H9 (cell line): Measurements from ENCODE around the gene NPLOC4. TPM values are rescaled to one million over a fixed set of nuclear protein-coding genes. Genes with fewer than 3 reads are reported as not detected.
"Not testable (repeated sequence)": the region's sequence is repeated elsewhere in the genome, so short reads cannot be mapped to it uniquely, and the experiment has no call there.

Experiments used
- DNase-seq: peaks from one replicate; pipeline ENCODE4 v3.0.0-alpha.2; 2017
- H2AFZ ChIP-seq: one replicate; pipeline ENCODE4 v1.6.1; 2013; ENCODE audit warnings: mild to moderate bottlenecking, low read length, control low read depth, moderate library complexity
- H2AK5ac ChIP-seq: 2 replicates; pipeline ENCODE4 v1.6.1; 2013; ENCODE audit warnings: low read length, control low read depth, mixed read lengths; ENCODE audit not compliant: insufficient read length
- H2BK120ac ChIP-seq: one replicate; pipeline ENCODE4 v1.6.1; 2013; ENCODE audit warnings: low read depth, mild to moderate bottlenecking, low read length, control low read depth, inconsistent platforms; ENCODE audit not compliant: poor library complexity, severe bottlenecking
- H2BK12ac ChIP-seq: 2 replicates; pipeline ENCODE4 v1.6.1; 2013; ENCODE audit warnings: low read length, control low read depth, mixed read lengths, low read depth; ENCODE audit not compliant: insufficient read length
- H2BK15ac ChIP-seq: 2 replicates; pipeline ENCODE4 v1.6.1; 2013; ENCODE audit warnings: low read depth, low read length, control low read depth
- H2BK20ac ChIP-seq: one replicate; pipeline ENCODE4 v1.6.1; 2013; ENCODE audit warnings: low read depth, mild to moderate bottlenecking, low read length, control low read depth, inconsistent platforms; ENCODE audit not compliant: poor library complexity, severe bottlenecking
- H2BK5ac ChIP-seq: 2 replicates; pipeline ENCODE4 v1.6.1; 2013; ENCODE audit warnings: low read length, control low read depth, mixed read lengths; ENCODE audit not compliant: insufficient read length
- H3K14ac ChIP-seq: 2 replicates; pipeline ENCODE4 v1.6.1; 2013; ENCODE audit warnings: low read length, control low read depth; ENCODE audit not compliant: insufficient read depth
- H3K18ac ChIP-seq: 2 replicates; pipeline ENCODE4 v1.6.1; 2013; ENCODE audit warnings: low read depth, mild to moderate bottlenecking, mixed read lengths, low read length, control low read depth; ENCODE audit not compliant: insufficient read length
- H3K23ac ChIP-seq: 2 replicates; pipeline ENCODE4 v1.6.1; 2013; ENCODE audit warnings: low read length, control low read depth, mixed read lengths, low read depth; ENCODE audit not compliant: insufficient read length
- H3K23me2 ChIP-seq: 2 replicates; pipeline ENCODE4 v1.6.1; 2013; ENCODE audit warnings: low read depth, mild to moderate bottlenecking, mixed read lengths, low read length, control low read depth; ENCODE audit not compliant: insufficient read length, poor library complexity, severe bottlenecking
- H3K27ac ChIP-seq: 2 replicates; pipeline ENCODE4 v1.5.1; 2013; ENCODE audit warnings: low read length, control low read depth, mixed read lengths, low read depth; ENCODE audit not compliant: insufficient read length
- H3K27me3 ChIP-seq: 2 replicates; pipeline ENCODE4 v1.6.1; 2013; ENCODE audit warnings: low read length, control low read depth, inconsistent platforms; ENCODE audit not compliant: insufficient read depth
- H3K4ac ChIP-seq: 2 replicates; pipeline ENCODE4 v1.6.1; 2013; ENCODE audit warnings: low read depth, mild to moderate bottlenecking, control low read depth, inconsistent platforms, low read length, moderate library complexity
- H3K4me1 ChIP-seq: 2 replicates; pipeline ENCODE4 v1.6.1; 2013; ENCODE audit warnings: low read length, control low read depth, inconsistent platforms; ENCODE audit not compliant: insufficient read depth
- H3K4me2 ChIP-seq: 2 replicates; pipeline ENCODE4 v1.6.1; 2013; ENCODE audit warnings: low read length, control low read depth, mixed read lengths; ENCODE audit not compliant: insufficient read length, insufficient read depth
- H3K56ac ChIP-seq: 2 replicates; pipeline ENCODE4 v1.6.1; 2013; ENCODE audit warnings: low read depth, mild to moderate bottlenecking, mixed read lengths, low read length, control low read depth; ENCODE audit not compliant: insufficient read length
- H3K79me1 ChIP-seq: 2 replicates; pipeline ENCODE4 v1.6.1; 2013; ENCODE audit warnings: low read depth, mild to moderate bottlenecking, moderate library complexity, low read length, control low read depth, inconsistent platforms; ENCODE audit not compliant: insufficient read depth, poor library complexity, severe bottlenecking
- H3K79me2 ChIP-seq: 2 replicates; pipeline ENCODE4 v1.6.1; 2013; ENCODE audit warnings: low read length, control low read depth, inconsistent platforms; ENCODE audit not compliant: insufficient read depth
- H3K9ac ChIP-seq: 2 replicates; pipeline ENCODE4 v1.6.1; 2013; ENCODE audit warnings: low read length, control low read depth, mixed read lengths; ENCODE audit not compliant: insufficient read length; ENCODE audit errors: extremely low read depth
- H3K9me3 ChIP-seq: one replicate; pipeline ENCODE4 v1.6.1; 2013; ENCODE audit warnings: low read depth, low read length, inconsistent platforms; ENCODE audit not compliant: control insufficient read depth
- H3T11ph ChIP-seq: one replicate; pipeline ENCODE4 v1.6.1; 2013; ENCODE audit warnings: mild to moderate bottlenecking, low read length, control low read depth, inconsistent platforms
- H4K20me1 ChIP-seq: one replicate; pipeline ENCODE4 v1.6.1; 2013; ENCODE audit not compliant: control insufficient read depth, insufficient read length, insufficient read depth
- H4K5ac ChIP-seq: 2 replicates; pipeline ENCODE4 v1.6.1; 2013; ENCODE audit warnings: low read depth, mild to moderate bottlenecking, mixed read lengths, low read length, control low read depth; ENCODE audit not compliant: insufficient read length
- H4K8ac ChIP-seq: replicated peaks from 2 replicates; pipeline ENCODE4 v1.6.1; 2013; ENCODE audit warnings: low read length, control low read depth, mixed read lengths, low read depth; ENCODE audit not compliant: insufficient read length
- H4K91ac ChIP-seq: 2 replicates; pipeline ENCODE4 v1.6.1; 2013; ENCODE audit warnings: low read depth, mild to moderate bottlenecking, moderate library complexity, mixed read lengths, low read length, control low read depth; ENCODE audit not compliant: insufficient read length
- H3K27ac Mint-ChIP-seq, 3 experiments: 2 replicates in 2 of 3; 3 replicates in 1 of 3; pipeline ENCODE4 v1.8.0; 2020 to 2021; ENCODE audit warnings: mixed read lengths in 3 of 3, mild to moderate bottlenecking in 1 of 3, moderate library complexity in 1 of 3
- H3K27me3 Mint-ChIP-seq: 2 replicates; pipeline ENCODE4 v1.8.0; 2021; ENCODE audit warnings: low read depth, mild to moderate bottlenecking, moderate library complexity, mixed read lengths
- H3K36me3 Mint-ChIP-seq, 3 experiments: 2 replicates in 2 of 3; 3 replicates in 1 of 3; pipeline ENCODE4 v1.8.0; 2020 to 2021; ENCODE audit warnings: low read depth in 3 of 3, mixed read lengths in 3 of 3; ENCODE audit not compliant: insufficient read depth in 1 of 3
- H3K4me1 Mint-ChIP-seq, 2 experiments: 2 replicates each; pipeline ENCODE4 v1.8.0; 2020; ENCODE audit warnings: mixed read lengths in 2 of 2
- H3K4me3 Mint-ChIP-seq, 2 experiments: 2 replicates in 1 of 2; 3 replicates in 1 of 2; pipeline ENCODE4 v1.8.0; 2020 to 2021; ENCODE audit warnings: mild to moderate bottlenecking in 2 of 2, mixed read lengths in 2 of 2, moderate library complexity in 1 of 2
- H3K9me3 Mint-ChIP-seq, 2 experiments: 2 replicates in 1 of 2; 3 replicates in 1 of 2; pipeline ENCODE4 v1.8.0; 2020; ENCODE audit warnings: mild to moderate bottlenecking in 2 of 2, mixed read lengths in 2 of 2, moderate library complexity in 1 of 2
- WGBS: extraction: QIAGEN DNeasy Blood & Tissue Kit; methylation state at CpG from one replicate; pipeline ENCODE4 v1.1.7; 2013; ENCODE audit warnings: missing lambda C conversion rate, low lambda C conversion rate, mixed read lengths; ENCODE audit not compliant: insufficient read length; ENCODE audit errors: extremely low coverage; 5-methylcytosine and 5-hydroxymethylcytosine counted together
- total RNA-seq: library from RNA; stranded (reverse); gene quantifications from 2 replicates; pipeline ENCODE4 v1.2.1, GENCODE V29; 2021

NPLOC4 gene
- total RNA-seq, 1 experiment from 2014 or later, result 103 TPM

DNA sequence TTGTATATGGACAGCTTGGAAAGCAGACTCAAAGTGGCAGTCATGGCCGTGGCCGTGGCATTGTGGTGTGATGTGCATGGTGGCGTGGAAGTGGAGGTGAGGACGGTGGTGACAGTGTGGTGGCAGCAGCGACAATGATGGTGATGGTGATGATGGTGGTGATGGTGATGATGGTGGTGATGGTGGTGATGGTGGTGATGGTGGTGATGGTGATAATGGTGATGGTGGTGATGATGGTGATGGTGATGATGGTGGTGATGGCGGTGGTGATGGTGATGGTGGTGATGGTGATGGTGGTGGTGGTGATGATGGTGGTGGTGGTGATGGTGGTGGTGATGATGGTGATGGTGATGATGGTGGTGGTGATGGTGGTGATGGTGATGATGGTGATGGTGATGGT is 105.9 kb downstream of the NPLOC4 start:
- H3K9me3 ChIP-seq, H4K91ac ChIP-seq, H4K20me1 ChIP-seq, H3T11ph ChIP-seq, H3K79me2 ChIP-seq, H2BK120ac ChIP-seq, H3K23ac ChIP-seq, H3K36me3 Mint-ChIP-seq, H3K79me1 ChIP-seq, H2BK15ac ChIP-seq, H3K9me3 Mint-ChIP-seq, H3K4me1 Mint-ChIP-seq, DNase-seq, H3K27ac ChIP-seq, H3K4me2 ChIP-seq, H4K8ac ChIP-seq, H2BK5ac ChIP-seq, H3K14ac ChIP-seq, H3K27ac Mint-ChIP-seq, H3K4ac ChIP-seq, H3K23me2 ChIP-seq, H2BK20ac ChIP-seq, H2AFZ ChIP-seq, H2BK12ac ChIP-seq, H3K56ac ChIP-seq, H3K4me1 ChIP-seq, H4K5ac ChIP-seq, H3K18ac ChIP-seq, H3K27me3 ChIP-seq, H3K4me3 Mint-ChIP-seq, H2AK5ac ChIP-seq, H3K9ac ChIP-seq: not testable (repeated sequence)
- peaks cover 39% of the 10 kb centered on the region for H3K27me3 Mint-ChIP-seq
- no CpG with 5 or more reads among the region's 6 CpGs for WGBS
